Measurements from ENCODE around the gene TRIM43B.
"Not testable (repeated sequence)": the region's sequence is repeated elsewhere in the genome, so short reads cannot be mapped to it uniquely, and the experiment has no call there.

DNA sequence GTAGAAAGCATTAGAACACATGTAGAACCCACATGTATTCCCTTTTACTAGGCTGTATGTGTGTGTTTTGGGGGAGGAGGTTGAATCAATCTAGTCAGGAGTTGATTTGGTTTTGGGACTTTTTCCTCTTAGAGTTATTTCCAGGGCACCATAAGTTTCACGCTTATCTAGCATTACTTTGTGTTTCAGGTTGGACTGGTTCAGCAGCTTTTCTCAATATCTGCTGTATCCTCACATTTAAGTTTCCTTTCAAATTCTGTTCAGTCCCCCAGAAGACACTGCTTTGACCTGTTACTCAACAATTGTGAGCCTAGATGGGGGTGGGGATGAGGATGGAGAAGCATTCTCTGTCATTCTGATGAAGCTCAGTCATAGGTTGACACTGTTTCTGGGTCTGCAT is 7.5 kb upstream of the TRIM43B start:
- TF ChIP-seq, protein P1, sequence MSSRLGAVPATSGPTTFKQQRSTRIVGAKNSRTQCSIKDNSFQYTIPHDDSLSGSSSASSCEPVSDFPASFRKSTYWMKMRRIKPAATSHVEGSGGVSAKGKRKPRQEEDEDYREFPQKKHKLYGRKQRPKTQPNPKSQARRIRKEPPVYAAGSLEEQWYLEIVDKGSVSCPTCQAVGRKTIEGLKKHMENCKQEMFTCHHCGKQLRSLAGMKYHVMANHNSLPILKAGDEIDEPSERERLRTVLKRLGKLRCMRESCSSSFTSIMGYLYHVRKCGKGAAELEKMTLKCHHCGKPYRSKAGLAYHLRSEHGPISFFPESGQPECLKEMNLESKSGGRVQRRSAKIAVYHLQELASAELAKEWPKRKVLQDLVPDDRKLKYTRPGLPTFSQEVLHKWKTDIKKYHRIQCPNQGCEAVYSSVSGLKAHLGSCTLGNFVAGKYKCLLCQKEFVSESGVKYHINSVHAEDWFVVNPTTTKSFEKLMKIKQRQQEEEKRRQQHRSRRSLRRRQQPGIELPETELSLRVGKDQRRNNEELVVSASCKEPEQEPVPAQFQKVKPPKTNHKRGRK (CRISPR knock-in tag; IDR thresholded peaks at IDR 0.05; ENCODE audit: borderline replicate concordance): not testable (repeated sequence)
- TF ChIP-seq SP1 (CRISPR knock-in tag; conservative IDR thresholded peaks at IDR 0.05); TP53 (CRISPR knock-in tag; IDR thresholded peaks at IDR 0.05); IRF2 (CRISPR knock-in tag; IDR thresholded peaks at IDR 0.05; ENCODE audit: borderline replicate concordance, low read depth): not testable (repeated sequence)
- TF ChIP-seq, protein P2, sequence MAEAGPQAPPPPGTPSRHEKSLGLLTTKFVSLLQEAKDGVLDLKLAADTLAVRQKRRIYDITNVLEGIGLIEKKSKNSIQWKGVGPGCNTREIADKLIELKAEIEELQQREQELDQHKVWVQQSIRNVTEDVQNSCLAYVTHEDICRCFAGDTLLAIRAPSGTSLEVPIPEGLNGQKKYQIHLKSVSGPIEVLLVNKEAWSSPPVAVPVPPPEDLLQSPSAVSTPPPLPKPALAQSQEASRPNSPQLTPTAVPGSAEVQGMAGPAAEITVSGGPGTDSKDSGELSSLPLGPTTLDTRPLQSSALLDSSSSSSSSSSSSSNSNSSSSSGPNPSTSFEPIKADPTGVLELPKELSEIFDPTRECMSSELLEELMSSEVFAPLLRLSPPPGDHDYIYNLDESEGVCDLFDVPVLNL (CRISPR knock-in tag; IDR thresholded peaks at IDR 0.05; ENCODE audit: borderline replicate concordance, low read depth): not testable (repeated sequence)
